ENCODE data around the gene SPAM1.
"Not testable (repeated sequence)": the region's sequence is repeated elsewhere in the genome, so short reads cannot be mapped to it uniquely, and the experiment has no call there.

The SPAM1 gene, protein sequence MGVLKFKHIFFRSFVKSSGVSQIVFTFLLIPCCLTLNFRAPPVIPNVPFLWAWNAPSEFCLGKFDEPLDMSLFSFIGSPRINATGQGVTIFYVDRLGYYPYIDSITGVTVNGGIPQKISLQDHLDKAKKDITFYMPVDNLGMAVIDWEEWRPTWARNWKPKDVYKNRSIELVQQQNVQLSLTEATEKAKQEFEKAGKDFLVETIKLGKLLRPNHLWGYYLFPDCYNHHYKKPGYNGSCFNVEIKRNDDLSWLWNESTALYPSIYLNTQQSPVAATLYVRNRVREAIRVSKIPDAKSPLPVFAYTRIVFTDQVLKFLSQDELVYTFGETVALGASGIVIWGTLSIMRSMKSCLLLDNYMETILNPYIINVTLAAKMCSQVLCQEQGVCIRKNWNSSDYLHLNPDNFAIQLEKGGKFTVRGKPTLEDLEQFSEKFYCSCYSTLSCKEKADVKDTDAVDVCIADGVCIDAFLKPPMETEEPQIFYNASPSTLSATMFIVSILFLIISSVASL

DNA sequence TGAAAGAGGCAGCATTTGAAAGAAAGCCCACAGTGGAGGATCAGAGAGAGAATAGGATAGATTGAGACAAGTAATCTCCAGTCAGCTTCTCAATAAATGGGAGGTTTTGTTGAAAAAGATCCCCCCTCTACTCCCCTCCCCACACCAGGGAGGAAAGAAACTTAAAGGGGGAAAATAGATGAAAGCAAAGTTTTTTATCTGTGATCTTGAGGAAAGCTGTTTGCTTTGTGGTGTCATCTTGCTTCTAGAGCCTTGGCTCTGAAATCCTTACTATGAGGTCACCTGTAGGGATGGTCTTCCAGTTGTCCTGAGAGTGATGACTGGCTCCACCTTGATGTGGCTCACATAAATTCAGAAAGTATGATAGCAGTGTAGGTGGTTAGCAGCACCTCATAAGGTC lies at the start of gene SPAM1:
SPAM1 (plus strand) TSS at position 301 of the 400 bp plus-strand sequence. CDS start 28,330 bp downstream, outside the sequence.
- no peak for DNase-seq (ENCODE audit: low read depth)
- TF ChIP-seq, protein P1, sequence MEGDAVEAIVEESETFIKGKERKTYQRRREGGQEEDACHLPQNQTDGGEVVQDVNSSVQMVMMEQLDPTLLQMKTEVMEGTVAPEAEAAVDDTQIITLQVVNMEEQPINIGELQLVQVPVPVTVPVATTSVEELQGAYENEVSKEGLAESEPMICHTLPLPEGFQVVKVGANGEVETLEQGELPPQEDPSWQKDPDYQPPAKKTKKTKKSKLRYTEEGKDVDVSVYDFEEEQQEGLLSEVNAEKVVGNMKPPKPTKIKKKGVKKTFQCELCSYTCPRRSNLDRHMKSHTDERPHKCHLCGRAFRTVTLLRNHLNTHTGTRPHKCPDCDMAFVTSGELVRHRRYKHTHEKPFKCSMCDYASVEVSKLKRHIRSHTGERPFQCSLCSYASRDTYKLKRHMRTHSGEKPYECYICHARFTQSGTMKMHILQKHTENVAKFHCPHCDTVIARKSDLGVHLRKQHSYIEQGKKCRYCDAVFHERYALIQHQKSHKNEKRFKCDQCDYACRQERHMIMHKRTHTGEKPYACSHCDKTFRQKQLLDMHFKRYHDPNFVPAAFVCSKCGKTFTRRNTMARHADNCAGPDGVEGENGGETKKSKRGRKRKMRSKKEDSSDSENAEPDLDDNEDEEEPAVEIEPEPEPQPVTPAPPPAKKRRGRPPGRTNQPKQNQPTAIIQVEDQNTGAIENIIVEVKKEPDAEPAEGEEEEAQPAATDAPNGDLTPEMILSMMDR (IDR thresholded peaks at IDR 0.05; ENCODE audit: low read length, missing control alignments) = no peak
- no peak within 1 kb of the TSS for H3K4me3 ChIP-seq (replicated peaks; ENCODE audit: low read depth, low read length)

DNA sequence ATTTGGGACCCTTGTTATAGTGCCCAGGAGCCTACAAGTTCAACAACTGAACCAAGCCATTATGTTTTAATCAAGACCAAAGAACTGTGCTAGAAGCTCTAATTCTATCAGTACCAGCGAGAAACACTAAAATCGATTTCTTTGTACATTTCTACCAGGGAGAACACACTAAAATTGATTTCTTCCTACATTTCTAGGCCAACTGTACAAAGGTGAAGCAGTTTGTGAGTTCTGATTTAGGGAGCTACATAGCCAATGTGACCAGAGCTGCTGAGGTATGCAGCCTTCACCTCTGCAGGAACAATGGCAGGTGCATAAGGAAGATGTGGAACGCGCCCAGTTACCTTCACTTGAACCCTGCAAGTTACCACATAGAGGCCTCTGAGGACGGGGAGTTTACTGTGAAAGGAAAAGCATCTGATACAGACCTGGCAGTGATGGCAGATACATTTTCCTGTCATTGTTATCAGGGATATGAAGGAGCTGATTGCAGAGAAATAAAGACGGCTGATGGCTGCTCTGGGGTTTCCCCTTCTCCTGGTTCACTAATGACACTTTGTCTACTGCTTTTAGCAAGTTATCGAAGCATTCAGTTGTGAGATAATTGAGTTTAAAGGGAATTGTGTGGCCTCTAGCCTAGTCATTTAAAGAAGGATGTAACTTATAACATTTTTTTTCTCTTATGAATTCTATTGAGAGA lies 48.3 kb upstream of the SPAM1 start:
- H3K4me3 ChIP-seq (replicated peaks; ENCODE audit: low read depth, low read length) = no peak overlapping the region
- TF ChIP-seq, protein P1 (IDR thresholded peaks at IDR 0.05; ENCODE audit: low read length, missing control alignments) = no peak
- no peak for DNase-seq (ENCODE audit: low read depth)

DNA sequence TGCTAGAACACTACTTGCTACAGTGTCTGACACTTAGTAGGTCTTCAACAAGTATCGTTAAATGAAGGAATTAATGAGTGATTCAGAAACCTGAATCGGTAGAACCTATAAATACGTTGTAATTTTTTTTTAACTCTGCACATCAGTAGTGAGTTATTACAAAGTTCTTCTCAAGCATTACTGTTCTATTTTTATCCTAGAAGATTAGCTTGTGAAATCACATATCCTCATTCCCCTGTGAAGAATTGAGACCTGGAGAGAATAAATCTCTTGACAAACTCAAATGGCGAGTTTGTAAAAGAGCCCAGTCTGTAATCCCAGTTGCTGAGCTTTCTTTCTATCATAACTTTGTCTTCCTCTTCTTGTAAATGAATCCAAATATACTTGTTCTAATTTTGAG lies 45.4 kb upstream of the SPAM1 start:
- no peak for DNase-seq (ENCODE audit: low read depth)
- TF ChIP-seq, protein P1 (IDR thresholded peaks at IDR 0.05; ENCODE audit: low read length, missing control alignments) = no peak
- no peak overlapping the region for H3K4me3 ChIP-seq (replicated peaks; ENCODE audit: low read depth, low read length)

DNA sequence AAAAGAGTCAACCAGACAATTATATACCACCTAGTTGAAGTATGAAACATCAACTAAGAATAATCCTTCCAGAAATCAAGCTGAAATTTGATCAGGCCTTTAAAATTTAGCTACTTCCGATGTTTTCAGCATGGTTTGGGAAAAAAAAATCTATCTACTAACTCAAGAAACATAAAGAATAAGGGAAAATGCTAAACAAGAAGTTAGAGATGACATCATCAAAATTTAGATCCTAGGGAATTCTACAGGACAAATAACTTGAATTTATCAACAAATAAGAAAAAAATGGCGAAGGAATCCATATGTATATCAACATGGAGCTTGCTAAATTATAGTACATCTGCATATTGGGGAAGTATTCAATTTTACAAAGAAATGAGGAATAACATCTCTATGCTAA lies 43.7 kb upstream of the SPAM1 start:
- TF ChIP-seq, protein P1 (IDR thresholded peaks at IDR 0.05; ENCODE audit: low read length, missing control alignments) = no peak
- H3K4me3 ChIP-seq (replicated peaks; ENCODE audit: low read depth, low read length) = no peak overlapping the region
- no peak for DNase-seq (ENCODE audit: low read depth)

DNA sequence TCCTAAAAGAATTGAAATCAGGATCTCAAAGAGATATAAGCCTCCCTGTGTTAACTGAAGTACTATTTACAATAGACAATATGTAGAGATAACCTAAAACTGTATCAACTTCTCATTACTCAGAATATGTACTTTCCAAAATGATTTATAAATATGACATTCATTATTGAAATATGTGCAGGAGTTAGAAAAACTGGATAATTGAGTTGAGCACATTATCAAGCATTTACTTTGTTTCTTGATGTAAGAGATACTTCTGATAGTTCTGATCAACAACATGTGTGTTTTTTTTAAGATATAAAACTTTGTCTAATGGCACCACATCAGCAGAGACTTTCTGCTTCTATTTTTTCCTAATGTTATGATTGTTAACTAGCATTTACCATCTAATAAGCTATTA lies 41.9 kb upstream of the SPAM1 start:
- no peak overlapping the region for H3K4me3 ChIP-seq (replicated peaks; ENCODE audit: low read depth, low read length)
- TF ChIP-seq, protein P1 (IDR thresholded peaks at IDR 0.05; ENCODE audit: low read length, missing control alignments) = no peak
- no peak for DNase-seq (ENCODE audit: low read depth)

DNA sequence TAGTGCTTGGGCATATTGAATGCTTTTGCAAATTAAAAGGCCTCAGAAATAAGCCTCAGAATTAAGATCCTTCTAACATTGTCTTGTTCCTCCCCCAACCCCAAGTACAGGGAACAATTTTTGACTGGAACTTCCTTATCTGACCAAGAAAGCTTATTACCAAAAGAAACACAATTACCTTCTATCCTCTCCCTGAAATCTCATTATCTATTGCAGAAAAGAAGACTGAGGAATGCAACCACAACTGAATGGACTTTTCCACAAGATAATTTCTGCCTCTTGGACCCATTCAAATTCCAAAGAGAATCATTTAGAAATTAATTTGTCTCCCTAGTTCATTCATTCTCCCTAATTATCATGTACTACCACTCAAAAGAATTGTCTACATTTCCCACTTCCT lies 36.8 kb upstream of the SPAM1 start:
- H3K4me3 ChIP-seq (replicated peaks; ENCODE audit: low read depth, low read length) = no peak overlapping the region
- DNase-seq (ENCODE audit: low read depth) = no peak
- TF ChIP-seq, protein P1 (IDR thresholded peaks at IDR 0.05; ENCODE audit: low read length, missing control alignments) = no peak

DNA sequence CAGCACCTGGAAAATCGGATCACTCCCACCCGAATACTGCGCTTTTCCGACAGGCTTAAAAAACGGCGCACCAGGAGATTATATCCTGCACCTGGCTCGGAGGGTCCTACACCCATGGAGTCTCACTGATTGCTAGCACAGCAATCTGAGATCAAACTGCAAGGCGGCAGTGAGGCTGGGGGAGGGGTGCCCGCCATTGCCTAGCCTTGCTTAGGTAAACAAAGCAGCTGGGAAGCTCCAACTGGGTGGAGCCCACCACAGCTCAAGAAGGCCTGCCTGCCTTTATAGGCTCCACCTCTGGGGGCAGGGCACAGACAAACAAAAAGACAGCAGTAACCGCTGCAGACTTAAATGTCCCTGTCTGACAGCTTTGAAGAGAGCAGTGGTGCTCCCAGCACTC lies 30.3 kb upstream of the SPAM1 start:
- DNase-seq (ENCODE audit: low read depth); H3K4me3 ChIP-seq (replicated peaks; ENCODE audit: low read depth, low read length): not testable (repeated sequence)

Measured in fibroblast of pulmonary artery (primary cell).